Smooth muscle cell (in vitro differentiated cells): Measurements from ENCODE around the gene OGN. TPM values are rescaled to one million over a fixed set of nuclear protein-coding genes. Genes with fewer than 3 reads are reported as not detected.

Experiments used
- DNase-seq: peaks from one replicate; lab custom pipeline; 2025; ENCODE audit not compliant: unreplicated experiment; lab: John Stamatoyannopoulos, UW
- H2AFZ ChIP-seq: fragments of 200-600 bp; sonication (generic); 2 replicates; pipeline ENCODE4 v1.6.0; 2016; ENCODE audit warnings: antibody characterized with exemption, low read depth, mild to moderate bottlenecking
- H3F3A ChIP-seq: fragments of 200-600 bp; sonication (generic); 2 replicates; pipeline ENCODE4 v1.6.0; 2017; ENCODE audit warnings: antibody characterized with exemption, low read depth
- H3K27ac ChIP-seq: fragments of 200-600 bp; sonication (generic); 2 replicates; pipeline ENCODE4 v1.5.1; 2016; ENCODE audit warnings: low read depth, mild to moderate bottlenecking
- H3K27me3 ChIP-seq: fragments of 200-600 bp; sonication (generic); 2 replicates; pipeline ENCODE4 v1.6.1; 2016; ENCODE audit warnings: low read depth, mild to moderate bottlenecking
- H3K36me3 ChIP-seq: fragments of 200-600 bp; sonication (generic); 2 replicates; pipeline ENCODE4 v1.5.1; 2016; ENCODE audit warnings: low read depth
- H3K4me1 ChIP-seq: fragments of 200-600 bp; sonication (generic); 2 replicates; pipeline ENCODE4 v1.5.1; 2016; ENCODE audit warnings: low read depth
- H3K4me2 ChIP-seq: fragments of 200-600 bp; sonication (generic); 2 replicates; pipeline ENCODE4 v1.6.0; 2016; ENCODE audit warnings: mild to moderate bottlenecking
- H3K4me3 ChIP-seq: fragments of 200-600 bp; sonication (generic); 2 replicates; pipeline ENCODE4 v1.5.1; 2016; ENCODE audit warnings: mild to moderate bottlenecking
- H3K79me2 ChIP-seq: fragments of 200-600 bp; sonication (generic); 2 replicates; pipeline ENCODE4 v1.6.0; 2016; ENCODE audit warnings: low read depth, mild to moderate bottlenecking
- H3K9ac ChIP-seq: fragments of 200-600 bp; sonication (generic); 2 replicates; pipeline ENCODE4 v1.6.0; 2016; ENCODE audit warnings: low read depth
- H3K9me3 ChIP-seq: fragments of 200-600 bp; sonication (generic); replicated peaks from 2 replicates; pipeline ENCODE4 v1.5.1; 2016; ENCODE audit warnings: low read depth
- H4K20me1 ChIP-seq: fragments of 200-600 bp; sonication (generic); 2 replicates; pipeline ENCODE4 v1.6.0; 2016; ENCODE audit warnings: low read depth
- CTCF ChIP-seq: fragments of 200-600 bp; sonication (generic); IDR thresholded peaks from 2 replicates; pipeline ENCODE4 v1.5.1; 2017; ENCODE audit warnings: borderline replicate concordance, mild to moderate bottlenecking, antibody characterized with exemption; ENCODE audit not compliant: insufficient read depth, poor library complexity, severe bottlenecking
- WGBS: methylation state at CpG from one replicate; pipeline ENCODE4 v1.1.7; 2016; ENCODE audit warnings: low lambda C conversion rate; 5-methylcytosine and 5-hydroxymethylcytosine counted together
- polyA plus RNA-seq: library from polyadenylated mRNA; unstranded; fragments of >200 nt; fragmentation: Nextera tagmentation; extraction: Ambion mirVana; gene quantifications from 2 replicates; pipeline ENCODE4 v1.2.1, GENCODE V29; 2016
- total RNA-seq: library from RNA; depleted of rRNA; stranded (reverse); fragments of >200 nt; gene quantifications from 2 replicates; pipeline ENCODE4 v1.2.3, GENCODE V29; 2014

Gene OGN
- total RNA-seq (27.4 and 67.9 TPM in 2 replicates), polyA plus RNA-seq (11.2 and 27.8 TPM in 2 replicates)

DNA sequence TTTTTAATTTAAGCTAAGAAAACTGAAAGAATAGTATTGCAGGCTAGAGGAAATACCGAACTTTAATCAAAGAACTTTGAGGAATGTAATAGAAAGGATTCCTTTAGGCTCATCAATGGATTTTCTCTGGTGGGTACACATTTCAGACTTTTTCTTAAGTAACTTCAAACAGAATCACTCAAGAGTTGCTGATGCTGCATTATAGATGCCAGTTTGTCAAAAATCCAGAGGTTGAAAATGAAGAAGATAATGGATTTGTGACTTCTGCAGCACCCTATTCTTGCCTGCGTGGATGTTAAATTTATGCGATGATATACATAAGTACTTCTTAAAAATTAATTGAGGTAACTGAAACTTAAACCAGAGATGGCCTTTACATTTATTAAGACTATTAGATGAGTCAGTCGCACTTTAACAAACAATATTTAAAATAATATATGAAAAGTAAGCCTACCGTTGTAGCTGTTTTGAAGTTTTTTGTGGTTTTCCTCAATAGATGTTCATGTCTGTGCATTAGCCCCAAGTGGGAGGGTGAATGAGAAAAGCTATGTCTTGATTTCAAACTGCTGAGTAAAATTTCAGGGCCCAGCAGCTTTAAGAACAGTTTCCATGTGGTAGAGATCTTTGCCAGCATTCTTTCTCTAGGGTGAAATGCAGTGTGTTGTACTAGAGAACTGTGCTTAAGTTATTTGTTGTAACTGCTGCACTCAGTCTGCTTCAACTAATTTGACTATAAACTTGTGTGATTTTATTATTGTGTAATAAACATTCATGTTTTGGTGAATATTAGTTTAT lies at the start of gene OGN:
Gene OGN (minus strand): TSS at position 537 of the 795 bp plus-strand sequence. CDS start 1,171 bp downstream, outside the sequence.
- no peaks in the 10 kb centered on the region for H3K36me3 ChIP-seq
- no peaks in the 10 kb centered on the region for H4K20me1 ChIP-seq
- no peaks in the 10 kb centered on the region for H3K4me1 ChIP-seq
- peak within 1 kb of the TSS; percentile 44 for H3K9ac ChIP-seq
- H3K27me3 ChIP-seq = no peaks in the 10 kb centered on the region
- WGBS = 81% methylated on average over 5 of the region's 5 CpGs
- H2AFZ ChIP-seq = no peak within 1 kb of the TSS
- H3K4me3 ChIP-seq = peak within 1 kb of the TSS; percentile 17
- DNase-seq = no peak
- H3K4me2 ChIP-seq = peak within 1 kb of the TSS; percentile 62
- no peak for TF ChIP-seq CTCF
- H3K79me2 ChIP-seq = no peaks in the 10 kb centered on the region
- peak within 1 kb of the TSS; percentile 50 for H3K27ac ChIP-seq
- no peaks in the 10 kb centered on the region for H3F3A ChIP-seq
- no peaks in the 10 kb centered on the region for H3K9me3 ChIP-seq

- no peak for DNase-seq
- H3K9me3 ChIP-seq = no peaks in the 10 kb centered on the region
- H3K36me3 ChIP-seq = no peaks in the 10 kb centered on the region
- no peaks in the 10 kb centered on the region for H3K79me2 ChIP-seq
- H3K4me1 ChIP-seq = no peaks in the 10 kb centered on the region
- H3K9ac ChIP-seq = no peak overlapping the region
- no peak for TF ChIP-seq CTCF
- no peaks in the 10 kb centered on the region for H3F3A ChIP-seq
- H3K27ac ChIP-seq = no peak overlapping the region
- H2AFZ ChIP-seq = no peak overlapping the region
- H3K4me2 ChIP-seq = no peak overlapping the region
- H4K20me1 ChIP-seq = no peaks in the 10 kb centered on the region
- no peak overlapping the region for H3K4me3 ChIP-seq
- H3K27me3 ChIP-seq = no peaks in the 10 kb centered on the region
Measured at GRCh38 chr9:92446536-92446935, 42.2 kb upstream of the OGN start.

GRCh38 chr9:92444841-92445240 lies 40.5 kb upstream of the OGN start:
- Histone ChIP-seq H3K36me3 (no peaks in the 10 kb centered on the region), H3K27ac (no peak overlapping the region), H3K4me3 (no peak overlapping the region), H4K20me1 (no peaks in the 10 kb centered on the region), H3K4me1 (no peaks in the 10 kb centered on the region), H3K27me3 (no peaks in the 10 kb centered on the region), H3K79me2 (no peaks in the 10 kb centered on the region), H3K9me3 (no peaks in the 10 kb centered on the region), H3K4me2 (no peak overlapping the region), H3F3A (no peaks in the 10 kb centered on the region), H2AFZ (no peak overlapping the region), H3K9ac (no peak overlapping the region)
- 87% methylated on average over 4 of the region's 4 CpGs for WGBS
- TF ChIP-seq CTCF = no peak
- DNase-seq = no peak

DNA sequence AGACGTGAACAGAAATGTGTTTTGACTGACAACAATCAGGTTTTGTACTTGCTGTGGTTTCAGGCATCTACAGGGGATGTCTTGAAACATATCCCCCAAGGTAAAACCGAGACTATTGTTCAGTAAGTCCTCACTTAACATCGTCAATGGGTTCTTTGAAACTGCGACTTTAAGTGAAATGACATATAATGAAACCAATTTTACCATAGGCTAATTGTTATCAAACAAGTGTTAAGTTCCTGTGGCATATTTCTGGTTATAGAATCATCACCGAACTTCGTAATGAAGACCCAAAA lies 36.3 kb upstream of the OGN start:
- WGBS = 89% methylated on average over 6 of the region's 6 CpGs
- no peak for DNase-seq
- Histone ChIP-seq H3K9me3 (no peaks in the 10 kb centered on the region), H3K4me2 (no peak overlapping the region), H3K27me3 (no peaks in the 10 kb centered on the region), H3F3A (no peaks in the 10 kb centered on the region), H3K27ac (no peak overlapping the region), H3K4me3 (no peak overlapping the region), H3K79me2 (no peaks in the 10 kb centered on the region), H3K9ac (no peak overlapping the region), H3K4me1 (no peaks in the 10 kb centered on the region), H3K36me3 (no peaks in the 10 kb centered on the region), H4K20me1 (no peaks in the 10 kb centered on the region), H2AFZ (no peak overlapping the region)
- TF ChIP-seq CTCF = no peak
